Measurements from ENCODE around the gene SLC27A4. TPM values are rescaled to one million over a fixed set of nuclear protein-coding genes. Genes with fewer than 3 reads are reported as not detected.

Gene SLC27A4
- total RNA-seq, 3 donors from 2014 or later, result 51.3 to 59.0 (median 56.0) TPM

DNA sequence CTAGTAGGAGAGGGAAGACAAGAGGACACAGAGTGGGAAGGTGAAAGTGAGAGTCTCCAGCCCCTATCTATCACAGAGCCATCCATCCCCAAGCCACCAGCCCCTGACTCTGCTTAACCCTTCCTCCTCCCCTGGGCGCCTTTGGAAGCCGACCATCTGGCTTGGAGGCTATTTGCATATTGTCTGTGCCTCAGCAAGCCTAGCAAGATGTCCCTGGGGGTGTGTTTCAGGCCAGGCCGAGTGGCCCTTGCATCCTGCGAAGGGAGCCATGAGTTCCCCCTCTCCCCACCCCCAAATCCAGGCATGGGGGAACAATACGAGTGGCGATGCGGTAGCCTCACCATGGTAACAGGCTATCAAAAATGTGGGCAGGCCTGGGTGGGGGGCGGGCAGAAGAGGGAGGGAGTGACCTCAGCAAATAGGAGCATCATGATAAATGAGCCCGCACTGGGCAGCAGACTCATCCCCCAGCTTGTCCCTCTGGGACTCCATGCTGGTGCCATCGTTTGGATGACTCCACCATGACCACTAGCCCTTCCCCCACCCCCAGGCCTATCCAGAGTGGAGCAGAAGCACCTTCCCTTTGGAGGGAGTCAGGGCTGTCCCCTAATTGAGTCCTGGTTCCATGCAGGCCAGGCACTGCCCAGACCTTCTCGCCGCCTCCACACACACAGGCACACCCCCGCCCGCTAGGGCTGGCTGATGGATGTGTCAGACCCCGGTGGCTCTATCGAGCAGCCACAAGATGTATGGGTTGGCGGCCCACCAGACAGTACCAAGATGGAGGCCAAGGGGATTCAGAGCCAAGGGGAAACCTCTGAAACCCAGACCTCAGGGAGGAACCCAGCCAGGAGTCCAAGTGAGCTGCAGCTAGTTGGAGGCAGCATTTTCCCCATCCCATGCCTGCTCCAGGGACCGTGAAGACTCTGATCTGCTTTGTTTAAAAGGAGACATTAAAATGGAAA, 45.5 kb downstream of the SLC27A4 start:
- Mint-ChIP-seq H3K4me1 (ENCODE audit: low read depth) (no peaks in the 10 kb centered on the region), H3K27me3 (ENCODE audit: low read depth) (no peaks in the 10 kb centered on the region), H3K36me3 (ENCODE audit: insufficient read depth) (peaks cover 30% of the 10 kb centered on the region), H3K9me3 (no peaks in the 10 kb centered on the region), H3K4me3 (no peak overlapping the region)
- DNase-seq (no peak), ATAC-seq (no peak)

DNA sequence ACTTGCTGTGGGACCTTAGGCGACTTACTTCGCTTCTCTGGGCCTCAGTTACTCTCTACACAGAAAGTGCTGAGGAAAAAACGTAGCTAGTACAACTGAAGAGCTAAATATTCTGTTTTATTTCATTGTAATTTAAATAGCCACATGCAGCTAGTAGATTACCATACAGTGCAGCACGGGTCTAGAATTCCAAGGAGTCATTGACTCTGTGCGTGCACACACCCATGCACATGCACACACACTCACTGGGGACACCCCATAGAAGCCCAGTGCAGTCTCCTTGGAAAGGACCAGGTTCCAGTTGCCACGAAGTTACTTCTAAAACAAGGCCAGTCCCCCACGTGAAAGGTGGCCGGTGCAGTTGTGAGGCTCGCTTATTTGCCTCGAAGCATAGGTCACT, 47.8 kb downstream of the SLC27A4 start:
- H3K9me3 Mint-ChIP-seq, result no peaks in the 10 kb centered on the region
- no peaks in the 10 kb centered on the region for H3K27me3 Mint-ChIP-seq (ENCODE audit: low read depth)
- peaks cover 35% of the 10 kb centered on the region for H3K36me3 Mint-ChIP-seq (ENCODE audit: insufficient read depth)
- ATAC-seq, result no peak
- DNase-seq, result no peak
- H3K4me1 Mint-ChIP-seq (ENCODE audit: low read depth), result no peaks in the 10 kb centered on the region
- no peak overlapping the region for H3K4me3 Mint-ChIP-seq

- H3K4me3 Mint-ChIP-seq, result no peak overlapping the region
- no peak for ATAC-seq
- no peaks in the 10 kb centered on the region for H3K27me3 Mint-ChIP-seq (ENCODE audit: low read depth)
- H3K36me3 Mint-ChIP-seq (ENCODE audit: insufficient read depth), result peaks cover 37% of the 10 kb centered on the region
- no peaks in the 10 kb centered on the region for H3K9me3 Mint-ChIP-seq
- no peak for DNase-seq
- no peaks in the 10 kb centered on the region for H3K4me1 Mint-ChIP-seq (ENCODE audit: low read depth)
Measured at GRCh38 chr9:128389395-128390149, 49.2 kb downstream of the SLC27A4 start.

DNA sequence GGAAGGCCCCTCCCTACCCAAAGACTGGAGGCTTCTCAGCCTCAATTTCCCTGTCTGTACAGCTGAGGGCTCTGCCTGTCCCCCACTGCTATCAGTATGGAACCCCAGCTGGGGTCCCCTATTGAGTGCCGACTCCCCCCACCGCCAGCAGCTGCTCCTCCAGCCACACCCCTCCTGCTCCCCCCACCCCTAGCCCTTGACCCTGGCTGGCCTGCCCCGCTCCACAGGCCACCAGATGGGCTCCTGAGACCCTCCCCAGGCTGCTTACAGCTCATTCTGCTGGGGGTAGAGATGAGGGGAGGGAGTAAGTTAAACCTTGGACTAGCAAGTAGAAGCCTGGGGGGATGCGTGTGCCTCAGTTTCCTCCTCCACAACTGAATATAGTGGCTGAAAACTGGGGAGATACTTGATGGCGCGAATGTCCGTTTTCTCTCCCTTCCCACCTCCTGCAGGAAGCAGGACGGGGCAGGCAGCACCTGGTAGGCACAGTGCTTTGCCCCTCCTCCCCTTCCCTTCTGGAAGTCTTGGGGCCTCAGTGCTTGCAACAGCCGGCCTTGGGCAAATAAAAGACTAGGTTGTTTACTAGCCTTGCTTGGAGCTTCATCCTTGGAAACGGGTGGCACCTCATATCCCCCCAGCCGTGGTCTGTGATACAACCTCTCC, 50.0 kb downstream of the SLC27A4 start:
- no peak overlapping the region for H3K4me3 Mint-ChIP-seq
- H3K27me3 Mint-ChIP-seq (ENCODE audit: low read depth), result no peaks in the 10 kb centered on the region
- no peaks in the 10 kb centered on the region for H3K4me1 Mint-ChIP-seq (ENCODE audit: low read depth)
- DNase-seq (no peak), ATAC-seq (no peak)
- no peaks in the 10 kb centered on the region for H3K9me3 Mint-ChIP-seq
- peaks cover 33% of the 10 kb centered on the region for H3K36me3 Mint-ChIP-seq (ENCODE audit: insufficient read depth)

DNA sequence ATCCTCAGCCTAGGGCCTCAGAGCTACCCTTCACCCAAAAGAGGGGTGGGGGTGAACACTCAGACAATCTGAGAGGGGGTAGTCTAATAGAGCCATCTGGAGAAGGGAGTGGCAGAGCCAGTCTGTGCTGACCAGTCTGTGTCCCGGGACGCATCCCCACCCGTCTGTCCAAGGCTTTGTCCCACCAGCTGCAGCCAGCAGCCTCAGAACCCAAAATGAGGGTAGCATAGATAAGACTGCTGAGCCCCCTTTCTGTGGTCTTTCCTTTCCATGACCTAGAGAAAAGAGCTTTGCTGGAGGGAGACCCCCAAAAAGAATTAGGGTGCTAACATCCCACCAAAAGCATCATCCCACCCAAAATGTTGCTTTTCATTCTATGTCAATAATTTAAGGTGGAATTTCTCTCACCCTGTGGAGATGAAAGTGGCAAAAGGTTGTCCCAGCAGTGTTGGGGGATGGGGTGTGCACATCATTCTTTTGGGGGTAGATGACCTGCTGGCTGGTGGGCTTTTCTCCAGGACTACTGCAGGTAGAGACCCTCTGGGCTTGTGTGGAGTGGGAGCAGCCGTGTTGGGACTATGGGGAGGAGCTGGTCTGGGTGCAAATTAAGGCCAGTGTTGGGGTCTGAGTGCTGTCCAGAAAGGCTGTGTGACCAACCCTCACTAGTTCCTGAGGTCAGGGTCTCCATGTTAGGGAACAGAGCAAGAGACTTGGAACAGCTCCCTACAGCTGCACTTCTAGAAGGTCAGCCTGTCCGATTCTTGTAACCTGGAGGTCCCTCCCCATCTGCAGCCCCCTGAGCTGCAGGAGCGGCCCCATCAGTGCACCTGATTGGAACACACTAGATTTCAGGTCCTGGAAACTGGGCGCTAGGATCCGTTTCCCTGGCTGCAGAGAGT, 50.7 kb downstream of the SLC27A4 start:
- Mint-ChIP-seq H3K9me3 (no peaks in the 10 kb centered on the region), H3K4me1 (ENCODE audit: low read depth) (no peaks in the 10 kb centered on the region), H3K4me3 (no peak overlapping the region), H3K36me3 (ENCODE audit: insufficient read depth) (peaks cover 30% of the 10 kb centered on the region), H3K27me3 (ENCODE audit: low read depth) (no peaks in the 10 kb centered on the region)
- DNase-seq (no peak), ATAC-seq (no peak)

- ATAC-seq, result no peak
- Mint-ChIP-seq H3K36me3 (ENCODE audit: insufficient read depth) (peaks cover 29% of the 10 kb centered on the region), H3K27me3 (ENCODE audit: low read depth) (no peaks in the 10 kb centered on the region), H3K4me1 (ENCODE audit: low read depth) (no peaks in the 10 kb centered on the region), H3K4me3 (no peak overlapping the region), H3K9me3 (no peaks in the 10 kb centered on the region)
- DNase-seq, result no peak
Measured at GRCh38 chr9:128391956-128392301, 51.6 kb downstream of the SLC27A4 start.

DNA sequence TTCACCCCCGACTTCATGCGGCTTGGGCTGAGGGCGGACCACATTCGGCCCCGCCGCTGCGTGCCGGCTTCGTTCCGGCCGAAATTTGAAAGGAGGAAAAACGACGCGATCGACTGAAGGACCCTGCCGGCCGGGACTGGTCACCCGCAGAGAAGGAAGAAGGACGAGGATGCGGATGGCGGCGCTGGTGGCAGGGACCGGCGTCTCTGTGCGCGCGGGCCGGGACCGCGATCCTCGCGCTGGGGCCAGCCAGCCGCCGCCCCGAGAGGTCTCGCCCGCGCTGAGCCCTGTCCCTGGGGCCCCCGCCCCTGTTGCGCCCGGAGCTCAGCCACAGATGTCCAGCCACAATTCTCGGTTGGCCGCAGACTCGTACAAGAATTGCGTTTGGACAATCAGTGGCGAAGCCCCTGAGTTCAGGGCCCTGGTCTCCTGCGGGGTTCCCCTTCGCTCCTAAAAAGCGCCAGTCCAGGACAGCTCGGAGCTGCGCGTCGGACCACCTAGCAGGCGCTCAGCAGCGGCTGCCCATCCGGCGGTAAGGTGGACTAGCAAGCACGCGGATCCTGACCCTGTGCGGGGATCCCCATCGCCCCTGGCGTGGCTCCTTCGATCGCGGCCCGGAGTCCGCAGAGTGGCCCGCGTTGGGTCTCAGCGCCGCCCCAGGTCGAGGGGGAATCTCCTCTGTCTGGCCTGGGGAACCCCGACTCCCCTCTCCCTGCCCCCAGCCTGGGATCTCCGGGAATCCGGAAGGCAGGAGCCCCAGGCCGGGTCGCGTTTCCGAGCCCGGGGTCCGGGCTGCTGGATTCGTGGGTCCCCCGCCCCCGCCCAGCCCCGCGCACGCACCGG, 52.2 kb downstream of the SLC27A4 start:
- DNase-seq (no peak), ATAC-seq (no peak)
- H3K27me3 Mint-ChIP-seq (ENCODE audit: low read depth), result no peaks in the 10 kb centered on the region
- H3K4me1 Mint-ChIP-seq (ENCODE audit: low read depth), result no peaks in the 10 kb centered on the region
- no peak overlapping the region for H3K4me3 Mint-ChIP-seq
- no peaks in the 10 kb centered on the region for H3K9me3 Mint-ChIP-seq
- H3K36me3 Mint-ChIP-seq (ENCODE audit: insufficient read depth), result peaks cover 27% of the 10 kb centered on the region

DNA sequence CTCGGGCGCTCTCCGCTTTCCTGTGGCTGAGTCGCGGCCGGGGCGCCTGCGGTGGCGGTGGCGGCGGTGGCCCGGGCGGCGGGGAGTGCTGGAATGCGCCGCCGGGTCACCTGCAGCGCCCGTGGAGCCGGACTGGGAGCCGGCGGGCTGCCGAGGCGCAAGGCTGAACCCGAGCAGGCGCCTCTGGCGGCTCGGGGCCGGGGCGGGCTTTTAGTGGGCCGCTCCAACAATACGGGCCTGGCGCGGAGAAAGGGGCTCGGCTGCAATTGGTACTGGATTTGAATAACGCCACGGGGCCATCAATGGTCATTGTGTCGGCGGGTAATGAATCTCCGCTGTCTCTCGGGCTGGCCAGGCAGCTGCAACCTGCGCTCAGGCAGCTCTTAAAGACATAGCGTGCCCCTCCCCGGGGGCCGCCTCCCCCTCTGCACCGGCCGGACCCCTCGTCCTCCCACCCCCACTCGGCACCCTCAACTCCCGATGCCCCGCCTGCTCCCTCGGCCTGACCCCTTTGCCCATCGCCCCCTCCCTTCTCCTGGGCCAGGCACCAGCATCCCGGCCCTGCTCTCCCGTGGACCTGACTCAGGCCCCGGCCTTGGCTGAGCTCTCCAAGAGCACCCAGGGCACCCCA, 52.9 kb downstream of the SLC27A4 start:
- no peaks in the 10 kb centered on the region for H3K27me3 Mint-ChIP-seq (ENCODE audit: low read depth)
- ATAC-seq (no peak), DNase-seq (no peak)
- H3K4me3 Mint-ChIP-seq, result no peak overlapping the region
- no peaks in the 10 kb centered on the region for H3K4me1 Mint-ChIP-seq (ENCODE audit: low read depth)
- peaks cover 20% of the 10 kb centered on the region for H3K36me3 Mint-ChIP-seq (ENCODE audit: insufficient read depth)
- H3K9me3 Mint-ChIP-seq, result no peaks in the 10 kb centered on the region

DNA sequence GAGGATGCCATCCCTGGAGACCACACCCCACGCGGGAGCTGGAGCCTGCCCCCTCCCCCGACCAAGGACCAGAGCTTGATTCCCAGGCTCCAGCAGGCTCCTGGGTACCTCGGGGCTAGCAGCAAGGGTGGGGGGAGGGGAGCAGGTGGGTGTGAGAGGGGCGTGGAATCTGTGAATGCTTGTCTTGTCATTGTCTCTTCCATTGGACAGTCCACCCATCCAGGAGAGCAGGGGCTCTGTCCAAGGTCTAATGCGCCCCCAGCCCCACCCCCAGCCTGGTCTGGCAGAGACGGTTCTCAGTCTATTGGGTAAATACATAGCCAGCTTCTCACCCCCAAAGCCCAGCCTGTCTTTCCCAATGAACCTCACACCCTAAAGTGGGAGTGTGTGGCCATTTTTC, 53.6 kb downstream of the SLC27A4 start:
- peaks cover 20% of the 10 kb centered on the region for H3K36me3 Mint-ChIP-seq (ENCODE audit: insufficient read depth)
- no peak for DNase-seq
- no peaks in the 10 kb centered on the region for H3K27me3 Mint-ChIP-seq (ENCODE audit: low read depth)
- H3K9me3 Mint-ChIP-seq, result no peaks in the 10 kb centered on the region
- no peak for ATAC-seq
- no peak overlapping the region for H3K4me3 Mint-ChIP-seq
- H3K4me1 Mint-ChIP-seq (ENCODE audit: low read depth), result no peaks in the 10 kb centered on the region

GRCh38 chr9:128394379-128395168, 54.2 kb downstream of the SLC27A4 start:
- Mint-ChIP-seq H3K9me3 (no peaks in the 10 kb centered on the region), H3K4me1 (ENCODE audit: low read depth) (no peaks in the 10 kb centered on the region), H3K4me3 (no peak overlapping the region), H3K36me3 (ENCODE audit: insufficient read depth) (peaks cover 14% of the 10 kb centered on the region), H3K27me3 (ENCODE audit: low read depth) (no peaks in the 10 kb centered on the region)
- DNase-seq (no peak), ATAC-seq (no peak)

- DNase-seq (no peak), ATAC-seq (peak in 1 of 2 donors; percentile 34)
- Mint-ChIP-seq H3K4me3 (no peak overlapping the region), H3K27me3 (ENCODE audit: low read depth) (no peaks in the 10 kb centered on the region), H3K9me3 (no peaks in the 10 kb centered on the region), H3K4me1 (ENCODE audit: low read depth) (no peaks in the 10 kb centered on the region), H3K36me3 (ENCODE audit: insufficient read depth) (peaks cover 4% of the 10 kb centered on the region)
Measured at GRCh38 chr9:128396970-128397613, 56.8 kb downstream of the SLC27A4 start.

DNA sequence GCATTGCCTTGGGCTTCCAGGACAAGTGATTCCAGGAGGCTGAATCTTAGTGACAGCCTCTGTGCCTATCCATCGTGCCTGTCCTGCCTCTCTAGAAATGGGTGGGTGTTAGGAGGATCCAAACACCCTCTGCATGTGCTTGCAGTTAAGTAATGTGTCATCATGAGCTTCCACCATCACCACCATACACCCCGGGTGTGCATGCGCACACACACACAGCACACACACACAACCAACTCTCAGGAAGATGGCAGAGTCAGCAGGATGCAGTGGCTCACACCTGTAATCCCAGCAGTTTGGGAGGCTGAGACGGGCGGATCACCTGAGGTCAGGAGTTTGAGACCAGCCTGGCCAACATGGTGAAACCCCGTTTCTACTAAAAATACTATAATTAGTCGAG, 57.5 kb downstream of the SLC27A4 start:
- ATAC-seq (no peak), DNase-seq (no peak)
- Mint-ChIP-seq H3K4me3 (no peak overlapping the region), H3K36me3 (ENCODE audit: insufficient read depth) (peaks cover 2% of the 10 kb centered on the region), H3K27me3 (ENCODE audit: low read depth) (no peaks in the 10 kb centered on the region), H3K4me1 (ENCODE audit: low read depth) (no peaks in the 10 kb centered on the region), H3K9me3 (no peaks in the 10 kb centered on the region)

All from activated T-cell treated with anti-CD3 and anti-CD28 coated beads, Interleukin-2, amount 50 U/mL, for 4 hours (primary cell).